HG03354 (cell line): ENCODE results near the gene DDX43.
"Not testable (repeated sequence)": the region's sequence is repeated elsewhere in the genome, so short reads cannot be mapped to it uniquely, and the experiment has no call there.

ENCODE experiments used
- ATAC-seq: cut with Tn5 transposase; IDR thresholded peaks from one replicate; pipeline ENCODE4 v1.9.1; 2021; ENCODE audit warnings: mild to moderate bottlenecking; ENCODE audit not compliant: unreplicated experiment, poor library complexity, severe bottlenecking

The DDX43 gene

DNA sequence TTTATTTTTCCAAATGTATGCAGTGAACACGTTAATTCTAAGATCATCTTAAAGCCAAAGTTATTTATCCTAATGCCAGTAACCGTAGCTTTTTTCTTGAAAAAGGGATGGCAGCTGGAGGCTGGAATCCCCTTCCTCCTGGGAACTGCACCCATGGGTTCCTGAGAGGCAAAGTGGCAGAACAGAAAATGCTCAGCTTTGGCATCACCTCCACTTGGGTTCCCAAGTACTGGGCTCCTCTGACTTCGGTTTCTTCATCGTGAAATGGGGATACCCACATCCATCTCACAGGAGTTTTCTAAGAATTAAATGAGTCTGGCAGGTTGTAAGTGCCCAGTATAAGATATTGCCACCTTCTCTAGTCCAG is 6.2 kb upstream of the DDX43 start:
- ATAC-seq, result peak; percentile 27

DNA sequence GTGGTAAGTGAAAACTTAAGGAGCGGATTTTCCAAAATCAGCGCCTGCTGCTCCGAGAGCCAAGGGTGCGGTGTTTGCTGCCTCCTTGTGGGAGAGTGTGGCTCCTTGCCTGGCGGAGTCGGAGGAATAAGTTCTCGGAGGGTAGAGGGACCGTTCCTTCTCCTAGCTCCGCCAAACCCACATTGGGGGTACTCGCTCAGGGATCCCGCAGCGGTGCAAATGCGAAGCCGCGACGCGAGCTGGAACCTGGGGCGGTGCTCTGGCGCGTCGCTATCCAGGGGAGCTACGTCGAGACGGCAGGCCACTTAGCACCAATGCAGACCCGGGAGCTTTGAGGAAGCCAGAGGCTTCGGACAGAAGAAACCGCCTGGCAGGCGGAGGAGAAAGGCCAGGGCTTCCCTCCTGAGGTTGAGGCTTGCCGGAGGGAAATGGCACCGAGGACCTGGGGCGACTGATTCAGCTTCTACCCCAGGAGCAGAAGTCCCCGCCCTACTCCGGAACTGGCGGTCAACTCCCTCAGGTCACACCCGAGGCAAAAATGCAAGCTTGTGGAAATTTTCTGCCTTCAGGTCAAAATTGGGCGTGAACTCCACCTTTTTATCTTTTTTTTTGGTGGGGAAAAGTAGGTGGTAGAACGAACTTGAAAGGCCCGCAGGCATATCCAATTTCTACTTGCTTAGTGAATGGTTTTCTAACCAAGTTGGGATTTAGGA is 5.7 kb upstream of the DDX43 start:
- ATAC-seq, result peak; percentile 77

DNA sequence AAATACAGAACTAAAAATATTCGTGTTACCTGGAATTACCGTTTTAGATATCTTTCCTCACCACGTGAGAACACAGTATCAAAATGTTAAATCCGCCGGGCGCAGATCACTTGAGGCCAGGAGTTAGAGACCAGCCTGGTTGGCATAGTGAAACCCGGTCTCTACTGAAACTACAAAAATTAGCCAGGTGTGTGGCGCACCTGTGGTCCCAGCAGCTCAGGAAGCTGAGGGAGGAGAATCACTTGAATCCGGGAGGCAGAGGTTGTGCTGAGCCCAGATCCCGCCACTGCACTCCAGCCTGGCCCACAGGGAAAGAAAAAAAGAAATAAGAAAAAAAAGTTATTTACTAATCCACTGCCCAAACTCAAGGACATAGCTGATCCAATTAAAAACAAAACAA is 4.8 kb upstream of the DDX43 start:
- ATAC-seq, result no peak

DNA sequence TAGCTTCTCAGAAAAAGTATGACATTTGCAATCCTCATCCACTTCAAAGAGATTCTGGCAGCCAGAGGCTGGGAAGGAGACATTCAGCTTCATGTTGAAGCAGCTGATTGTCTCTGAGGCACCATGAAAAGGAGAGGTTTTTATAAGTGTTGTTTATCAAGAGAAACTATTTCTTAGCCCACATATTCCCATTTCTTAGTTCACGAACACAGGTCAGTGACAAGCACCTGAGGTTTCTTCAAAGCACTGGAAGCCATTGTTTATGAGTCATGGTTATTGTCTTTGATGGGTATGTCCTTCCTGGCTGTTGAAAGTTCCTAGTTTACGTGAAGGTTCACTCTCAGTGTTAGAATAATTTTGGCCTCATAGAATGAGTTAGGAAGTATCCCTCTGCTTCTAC is 3.0 kb upstream of the DDX43 start:
- ATAC-seq, result no peak

DNA sequence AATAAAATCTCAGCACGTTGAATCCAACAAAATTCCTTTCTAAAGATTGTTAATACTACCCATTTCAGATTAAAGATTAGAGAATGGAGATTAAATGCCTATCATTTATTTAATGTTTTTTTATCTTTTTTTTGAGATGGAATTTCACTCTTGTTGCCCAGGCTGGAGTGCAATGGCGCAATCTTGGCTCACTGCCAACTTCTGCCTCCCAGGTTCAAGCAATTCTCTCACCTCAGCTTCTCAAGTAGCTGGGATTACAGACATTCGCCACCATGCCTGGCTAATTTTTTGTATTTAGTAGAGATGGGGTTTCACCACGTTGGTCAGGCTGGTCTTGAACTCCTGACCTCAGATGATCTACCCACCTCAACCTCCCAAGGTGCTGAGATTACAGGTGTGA is 2.4 kb upstream of the DDX43 start:
- ATAC-seq, result not testable (repeated sequence)

DNA sequence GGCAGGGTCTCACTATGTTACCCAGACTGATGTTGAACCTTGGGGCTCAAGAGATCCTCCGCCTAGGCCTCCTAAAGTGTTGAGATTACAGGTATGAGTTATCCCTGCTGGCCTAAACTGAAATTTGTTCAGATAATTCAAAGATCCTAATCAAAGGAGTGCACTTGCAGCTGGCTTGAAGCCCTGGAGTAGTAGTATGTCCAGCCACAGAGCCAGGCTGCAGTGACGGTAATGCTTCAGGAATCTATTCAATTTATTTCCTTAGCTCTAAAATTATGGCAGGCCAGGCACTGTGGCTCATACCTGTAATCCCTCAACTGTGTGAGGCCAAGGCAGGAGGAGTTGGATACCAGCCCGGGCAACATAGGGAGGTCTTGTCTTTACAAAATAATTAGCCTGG is 1.4 kb upstream of the DDX43 start:
- no peak for ATAC-seq

DNA sequence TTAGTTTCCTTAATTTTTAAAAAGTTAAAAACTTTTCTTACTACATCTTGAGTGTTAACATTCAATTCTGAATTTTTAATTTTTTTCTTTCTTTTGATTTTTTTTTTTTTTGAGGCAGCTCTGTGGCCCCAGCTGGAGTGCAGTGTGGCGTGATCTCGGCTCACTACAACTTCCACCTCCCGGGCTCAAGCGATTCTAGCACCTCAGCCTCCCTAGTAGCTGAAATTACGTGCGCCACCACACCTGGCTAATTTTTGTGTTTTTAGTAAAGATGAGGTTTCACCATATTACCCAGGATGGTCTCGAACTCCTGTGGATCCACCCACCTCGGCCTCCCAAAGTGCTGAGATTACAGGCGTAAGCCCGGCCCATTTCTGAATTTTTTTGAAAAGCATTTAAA is 1.2 kb downstream of the DDX43 start:
- ATAC-seq, result no peak

DNA sequence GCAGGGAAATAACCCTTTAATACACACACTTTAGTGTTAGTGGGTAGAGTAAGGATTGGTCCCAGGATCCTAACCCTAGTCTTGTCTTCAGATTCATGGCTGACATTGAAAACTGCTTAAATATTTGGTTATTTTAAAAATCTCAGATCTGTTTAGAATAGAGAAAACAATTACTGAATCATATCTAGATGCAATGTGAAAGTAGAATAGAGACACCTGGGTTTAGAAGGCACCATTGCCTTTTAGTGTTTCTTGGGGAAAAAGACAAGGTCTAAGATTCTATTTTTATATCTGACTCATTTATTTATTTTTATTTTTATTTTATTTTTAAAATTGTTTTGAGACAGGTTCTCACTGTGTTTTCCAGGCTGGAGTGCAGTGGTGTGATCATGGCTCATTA is 6.0 kb downstream of the DDX43 start:
- ATAC-seq, result no peak

DNA sequence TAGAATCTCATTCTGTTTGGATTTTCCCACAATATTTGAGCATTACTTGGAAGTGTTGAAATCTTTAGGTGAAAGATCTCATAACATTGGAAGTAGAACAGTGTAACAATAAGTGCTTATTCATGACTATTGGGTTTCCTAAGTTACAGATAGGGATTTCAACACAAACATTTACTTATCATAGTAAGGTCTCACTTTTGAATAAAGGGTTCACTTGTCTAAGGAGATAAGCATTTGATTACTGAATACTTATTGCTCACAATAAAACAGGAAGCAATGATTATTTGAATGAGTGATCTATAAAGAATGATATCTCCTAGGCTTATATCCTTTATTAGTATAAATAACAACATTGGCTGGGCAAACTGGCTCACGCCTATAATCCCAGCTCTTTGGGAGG is 14.8 kb downstream of the DDX43 start:
- ATAC-seq, result no peak

DNA sequence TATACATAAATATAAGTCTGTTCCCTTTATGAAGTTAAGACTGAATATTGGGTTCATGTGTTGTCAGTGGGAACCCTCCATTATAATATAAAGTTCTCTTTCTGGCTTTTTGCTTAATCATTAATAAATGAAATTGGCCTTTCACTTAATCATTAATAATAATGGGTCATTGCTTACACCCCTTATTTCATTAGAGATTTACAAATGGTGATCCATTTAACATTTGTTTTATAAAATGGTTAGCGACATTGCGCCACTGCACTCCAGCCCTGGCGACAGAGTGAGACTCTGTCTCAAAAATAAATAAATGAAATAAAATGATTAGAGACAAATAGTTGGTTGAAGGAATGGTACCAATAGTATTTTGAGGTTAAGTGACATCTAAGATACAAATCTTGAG is 18.5 kb downstream of the DDX43 start:
- no peak for ATAC-seq

DNA sequence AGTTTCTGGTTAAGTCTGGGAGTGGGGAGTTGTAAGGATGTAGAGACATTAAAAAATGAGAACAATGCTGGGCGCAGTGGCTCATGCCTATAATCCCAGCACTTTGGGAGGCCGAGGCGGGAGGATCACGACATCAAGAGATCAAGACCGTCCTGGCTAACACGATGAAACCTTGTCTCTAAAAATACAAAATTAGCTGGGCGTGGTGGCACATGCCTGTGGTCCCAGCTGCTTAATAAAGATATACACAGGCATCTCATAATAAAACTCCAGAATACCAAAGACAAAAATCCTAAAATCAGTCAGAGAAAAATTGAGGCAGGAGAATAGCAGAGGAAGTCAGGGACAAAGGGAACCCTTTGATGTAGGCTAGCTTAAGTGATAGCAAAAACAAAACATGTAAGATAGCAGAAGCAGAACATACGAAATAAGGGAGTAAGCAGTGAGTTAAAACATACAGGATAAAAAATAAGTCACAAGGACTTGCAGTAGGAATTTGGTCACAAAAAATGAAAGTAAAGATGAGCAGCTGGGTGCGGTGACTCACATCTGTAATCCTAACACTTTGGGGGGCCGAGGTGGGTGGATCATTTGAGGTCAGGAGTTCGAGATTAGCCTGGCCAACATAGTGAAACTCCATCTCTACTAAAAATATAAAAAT is 23.6 kb downstream of the DDX43 start:
- no peak for ATAC-seq

DNA sequence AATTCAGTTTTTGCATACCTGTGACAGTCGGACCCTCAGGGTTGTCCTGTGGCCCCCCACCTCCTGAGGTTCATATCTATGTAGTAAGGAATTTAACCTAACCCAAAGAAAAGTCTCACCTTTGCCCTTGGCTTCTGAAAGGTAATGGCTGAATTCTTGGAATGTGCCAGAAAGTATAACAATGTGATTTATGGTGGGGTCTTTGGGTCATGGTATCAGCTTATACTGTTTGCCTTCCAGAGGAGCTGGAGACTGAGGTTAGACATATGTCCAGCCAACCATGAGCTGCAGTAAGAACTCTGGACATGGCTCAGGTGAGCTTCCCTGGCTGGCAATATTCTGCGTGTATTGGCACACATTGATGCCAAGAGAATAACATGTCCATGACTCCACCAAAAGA is 26.9 kb downstream of the DDX43 start:
- no peak for ATAC-seq

DNA sequence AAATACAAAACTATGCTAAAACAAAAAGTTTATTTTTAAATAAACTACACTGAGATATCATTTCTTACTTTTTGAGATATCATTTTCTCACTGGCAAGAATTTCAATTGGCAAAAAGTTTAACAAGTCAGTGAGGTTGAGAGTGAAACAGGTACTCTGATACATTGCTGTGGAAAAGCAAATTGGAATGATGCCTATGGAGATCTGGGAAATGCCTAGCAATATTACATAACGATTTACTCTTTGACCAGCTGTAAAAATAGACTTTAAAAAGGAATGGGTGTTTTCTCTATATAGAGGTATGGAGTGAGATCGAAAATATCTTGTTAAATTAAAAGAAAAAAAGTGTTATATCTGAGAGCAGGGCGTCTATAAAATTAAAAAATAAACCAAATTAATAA is 40.6 kb downstream of the DDX43 start:
- no peak for ATAC-seq

DNA sequence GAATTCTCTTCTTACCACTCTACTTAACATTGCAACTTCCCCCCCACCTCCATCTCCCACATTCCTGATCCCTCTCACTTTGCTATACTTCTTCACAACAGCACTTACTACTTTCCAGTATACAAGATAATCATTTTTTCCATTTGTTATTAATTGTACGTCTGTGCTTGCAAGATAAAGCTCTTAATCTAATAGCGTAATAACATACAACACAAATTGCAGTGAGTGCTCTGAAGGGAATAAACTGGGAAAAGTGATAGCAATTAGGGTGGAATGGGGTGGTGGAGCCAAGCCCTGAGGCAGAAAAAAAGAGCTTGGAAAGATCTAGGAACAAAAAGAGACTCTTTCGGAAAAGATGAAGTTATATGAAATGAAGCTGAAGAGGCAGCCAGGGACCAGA is 48.9 kb downstream of the DDX43 start:
- ATAC-seq, result no peak

DNA sequence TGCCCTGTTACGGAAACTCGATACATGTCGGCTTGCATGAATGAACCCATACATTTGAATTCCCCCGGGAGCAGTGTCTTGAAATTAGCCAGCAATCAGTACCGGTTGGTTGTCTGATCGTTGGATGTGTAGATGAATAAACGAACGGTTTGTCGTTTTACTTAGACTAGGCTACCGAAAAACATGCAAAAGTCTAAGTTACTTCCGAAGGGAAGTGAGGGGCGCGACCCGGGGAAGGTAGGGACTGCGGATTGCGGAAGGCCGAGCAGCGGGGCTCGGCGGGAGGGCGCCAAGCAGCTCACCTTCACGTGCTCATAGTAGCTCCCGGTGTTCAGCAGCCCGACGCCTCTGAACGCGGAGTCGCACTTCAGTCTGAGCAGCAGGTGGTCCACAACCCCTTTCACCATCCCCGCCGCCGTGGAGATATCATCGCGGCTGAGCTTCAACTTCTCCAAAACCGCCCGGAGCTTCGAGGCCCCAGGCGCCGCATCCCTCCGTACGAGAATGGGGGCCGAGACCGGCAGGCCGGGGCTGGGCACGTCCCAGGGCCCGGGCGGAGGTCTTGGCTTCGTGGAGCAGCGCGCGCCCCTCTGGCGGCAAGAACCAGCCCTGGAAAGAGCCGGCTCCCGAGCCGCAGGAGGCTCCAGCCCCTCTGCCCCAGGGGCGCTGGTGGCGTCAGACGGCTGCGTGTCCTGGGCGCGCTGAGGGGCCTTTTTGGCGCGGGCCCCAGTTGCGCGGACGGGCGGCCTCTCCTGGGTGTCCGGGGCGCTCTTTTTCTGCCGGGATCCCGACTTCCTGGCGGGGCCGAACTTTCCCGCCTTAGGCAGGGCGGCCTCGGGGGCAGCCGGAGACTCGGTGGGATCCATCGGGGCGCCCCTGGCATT is 56.8 kb downstream of the DDX43 start:
- ATAC-seq, result peak; percentile 79

DNA sequence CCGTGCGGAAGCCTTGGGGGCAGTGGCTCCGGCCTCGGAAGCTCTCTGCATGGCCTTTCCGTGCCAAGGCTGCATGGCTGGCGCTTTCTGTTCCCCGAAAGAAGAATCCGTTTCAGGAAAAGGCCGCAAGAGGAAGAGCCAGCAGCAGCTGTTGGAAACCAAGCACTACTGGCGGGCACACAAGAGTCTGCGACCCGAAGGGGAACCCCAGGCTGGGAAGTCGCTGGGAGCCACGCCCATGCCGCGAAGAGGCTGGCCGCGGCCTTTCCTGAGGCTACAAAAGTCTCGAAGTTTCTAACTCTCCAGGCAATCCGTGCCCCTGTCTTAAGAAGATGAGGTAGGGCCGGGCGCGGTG is 57.5 kb downstream of the DDX43 start, which contains the start of gene CGAS:
CGAS (minus strand) TSS at position 191 of the 355 bp plus-strand sequence; CDS start at position 75, 116 bp downstream.
- ATAC-seq, result peak; percentile 60

DNA sequence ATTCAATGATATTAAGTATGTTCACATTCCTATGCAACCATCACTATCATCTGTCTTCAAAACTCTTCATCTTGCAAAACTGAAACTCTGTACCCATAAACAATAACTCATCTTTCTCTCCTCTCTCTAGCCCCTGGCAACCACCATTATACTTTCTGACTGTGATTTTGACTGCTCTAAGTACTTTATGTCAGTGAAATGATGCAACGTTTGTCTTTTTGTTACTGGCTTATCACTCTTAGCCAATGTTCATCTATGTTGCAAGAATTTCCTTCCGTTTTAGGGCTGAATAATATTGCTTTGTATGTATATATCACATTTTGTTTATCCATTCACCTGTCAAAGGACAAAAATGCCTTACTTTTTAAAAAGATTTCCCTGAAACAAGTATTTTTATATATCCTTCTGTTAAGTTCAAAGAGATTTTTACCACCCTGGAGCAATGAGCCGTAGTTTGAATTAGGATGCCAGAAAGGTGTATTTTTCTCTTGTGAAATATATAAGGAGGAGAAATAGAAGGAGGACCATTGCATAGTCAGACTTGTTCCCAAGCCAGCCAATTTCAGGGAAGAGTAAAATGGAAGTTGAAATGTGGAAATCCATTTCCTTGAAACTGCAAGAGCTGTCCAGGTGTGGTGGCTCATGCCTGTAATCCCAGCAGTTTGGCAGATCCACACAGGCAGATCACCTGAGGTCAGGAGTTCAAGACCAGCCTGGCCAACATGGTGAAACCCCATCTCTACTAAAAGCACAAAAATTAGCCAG is 61.4 kb downstream of the DDX43 start:
- ATAC-seq, result no peak

DNA sequence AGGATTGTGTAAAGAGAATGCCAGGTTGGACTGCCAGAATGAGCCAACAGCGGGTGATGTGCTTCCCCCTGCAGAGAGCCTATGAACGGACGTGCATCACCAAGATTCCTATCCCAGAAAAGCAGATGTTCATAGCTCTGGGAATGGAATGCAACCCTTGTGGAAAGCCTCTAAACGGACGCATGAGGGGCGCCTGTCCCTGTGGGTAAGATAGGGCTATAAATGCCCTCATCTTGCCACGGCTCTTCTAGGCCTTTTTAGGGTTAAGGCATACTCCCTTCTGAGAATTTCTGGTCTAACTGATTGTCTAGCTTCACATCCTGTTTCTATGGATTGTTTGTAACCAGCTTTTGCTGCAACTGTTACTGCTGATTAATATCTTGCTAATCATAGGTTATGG is 64.8 kb downstream of the DDX43 start:
- ATAC-seq, result not testable (repeated sequence)

DNA sequence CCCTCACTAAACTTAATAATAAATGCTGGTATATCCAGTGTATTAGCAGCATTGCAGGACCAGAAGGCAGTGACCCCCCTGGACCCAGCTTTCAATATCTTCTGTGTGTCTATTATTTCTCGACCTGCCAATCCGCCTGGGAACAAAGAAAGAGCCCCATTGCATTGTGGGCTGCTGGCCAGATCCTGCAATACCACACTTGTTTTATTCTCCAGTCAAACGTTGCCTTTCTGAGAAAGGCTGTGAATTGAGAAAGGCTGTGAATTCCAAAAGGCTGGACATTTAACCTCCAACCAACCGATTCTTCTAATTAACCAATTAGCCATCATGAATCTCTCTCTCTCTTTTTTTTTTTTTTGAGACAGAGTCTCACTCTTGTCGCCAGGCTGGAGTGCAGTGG is 65.4 kb downstream of the DDX43 start:
- no peak for ATAC-seq
